ENCODE measurements around the gene ITSN2.
"Not testable (repeated sequence)": the region's sequence is repeated elsewhere in the genome, so short reads cannot be mapped to it uniquely, and the experiment has no call there.

ITSN2 gene

GRCh38 chr2:24360050-24360962 is at the start of gene ITSN2:
Gene ITSN2 (minus strand): TSS chr2:24360536. CDS start chr2:24328082, 32,454 bp downstream.
- H3K27ac ChIP-seq, result peak within 1 kb of the TSS; percentile 96 to 99
- no peak for TF ChIP-seq CTCF (IDR thresholded peaks at IDR 0.05)
- peak; percentile 89 for DNase-seq (ENCODE audit: low spot score)
- peak within 1 kb of the TSS; percentile 100 for H3K4me3 ChIP-seq

GRCh38 chr2:24409171-24409570 is 48.8 kb upstream of the ITSN2 start:
- no peak for DNase-seq (ENCODE audit: low spot score)
- Histone ChIP-seq H3K4me3 (no peak overlapping the region), H3K27ac (no peak overlapping the region)
- TF ChIP-seq CTCF (IDR thresholded peaks at IDR 0.05), result no peak

DNA sequence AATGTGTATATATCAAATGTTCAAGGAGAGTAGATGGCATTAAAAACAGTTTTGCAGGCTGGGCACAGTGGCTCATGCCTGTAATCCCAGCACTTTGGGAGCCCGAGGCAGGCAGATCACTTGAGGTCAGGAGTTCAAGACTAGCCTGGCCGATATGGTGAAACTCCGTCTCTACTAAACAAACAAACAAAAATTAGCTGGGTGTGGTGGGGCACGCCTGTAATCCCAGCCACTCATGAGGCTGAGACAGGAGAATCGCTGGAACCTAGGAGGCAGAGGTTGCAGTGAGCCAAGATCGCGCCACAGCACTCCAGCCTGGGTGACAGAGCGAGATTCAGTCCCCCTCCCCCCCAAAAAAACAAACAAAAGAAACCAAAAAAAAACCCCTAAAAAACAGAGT is 48.4 kb upstream of the ITSN2 start:
- H3K27ac ChIP-seq; DNase-seq (ENCODE audit: low spot score): not testable (repeated sequence)

GRCh38 chr2:24404491-24404921 is 44.2 kb upstream of the ITSN2 start:
- H3K4me3 ChIP-seq, result no peak overlapping the region
- no peak overlapping the region for H3K27ac ChIP-seq
- no peak for TF ChIP-seq CTCF (IDR thresholded peaks at IDR 0.05)
- no peak for DNase-seq (ENCODE audit: low spot score)

More for the DNA sequence above, 48.4 kb upstream of the ITSN2 start:
- H3K4me3 ChIP-seq, result not testable (repeated sequence)

GRCh38 chr2:24403832-24404212 is 43.5 kb upstream of the ITSN2 start:
- TF ChIP-seq CTCF (IDR thresholded peaks at IDR 0.05), result no peak
- no peak for DNase-seq (ENCODE audit: low spot score)

DNA sequence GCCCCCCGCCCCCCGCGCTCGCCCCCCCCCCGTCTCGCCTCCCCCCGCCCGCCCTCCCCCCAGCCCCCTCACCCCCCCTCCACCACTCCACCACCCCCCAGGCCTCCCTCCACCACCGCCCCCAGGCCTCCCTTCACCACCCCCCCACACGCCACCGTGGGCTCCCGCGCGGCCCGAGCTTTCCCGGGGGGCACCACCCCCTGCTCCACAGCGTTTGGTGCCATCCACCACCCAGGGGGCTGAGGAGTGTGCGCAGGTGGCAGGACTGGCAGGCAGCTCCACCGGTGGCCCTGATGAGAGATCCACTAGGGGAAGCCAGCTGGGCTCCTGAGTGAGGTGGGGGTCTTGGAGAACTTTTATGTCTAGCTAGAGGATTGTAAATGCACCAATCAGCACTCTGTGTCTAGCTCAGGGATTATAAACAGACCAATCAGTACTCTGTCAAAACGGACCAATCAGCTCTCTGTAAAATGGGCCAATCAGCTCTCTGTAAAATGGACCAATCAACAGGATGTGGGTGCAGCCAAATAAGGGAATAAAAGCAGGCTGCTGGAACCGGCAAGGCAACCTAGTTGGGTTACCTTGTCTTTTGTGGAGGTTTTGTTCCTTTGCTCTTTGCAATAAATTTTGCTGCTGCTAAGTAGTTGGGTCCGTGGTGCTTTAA is 43.0 kb upstream of the ITSN2 start:
- Histone ChIP-seq H3K4me3 (peak overlapping the region; percentile 66), H3K27ac (no peak overlapping the region)
- no peak for DNase-seq (ENCODE audit: low spot score)
- no peak for TF ChIP-seq CTCF (IDR thresholded peaks at IDR 0.05)

More at GRCh38 chr2:24403832-24404212, 43.5 kb upstream of the ITSN2 start:
- no peak overlapping the region for H3K27ac ChIP-seq
- no peak overlapping the region for H3K4me3 ChIP-seq

DNA sequence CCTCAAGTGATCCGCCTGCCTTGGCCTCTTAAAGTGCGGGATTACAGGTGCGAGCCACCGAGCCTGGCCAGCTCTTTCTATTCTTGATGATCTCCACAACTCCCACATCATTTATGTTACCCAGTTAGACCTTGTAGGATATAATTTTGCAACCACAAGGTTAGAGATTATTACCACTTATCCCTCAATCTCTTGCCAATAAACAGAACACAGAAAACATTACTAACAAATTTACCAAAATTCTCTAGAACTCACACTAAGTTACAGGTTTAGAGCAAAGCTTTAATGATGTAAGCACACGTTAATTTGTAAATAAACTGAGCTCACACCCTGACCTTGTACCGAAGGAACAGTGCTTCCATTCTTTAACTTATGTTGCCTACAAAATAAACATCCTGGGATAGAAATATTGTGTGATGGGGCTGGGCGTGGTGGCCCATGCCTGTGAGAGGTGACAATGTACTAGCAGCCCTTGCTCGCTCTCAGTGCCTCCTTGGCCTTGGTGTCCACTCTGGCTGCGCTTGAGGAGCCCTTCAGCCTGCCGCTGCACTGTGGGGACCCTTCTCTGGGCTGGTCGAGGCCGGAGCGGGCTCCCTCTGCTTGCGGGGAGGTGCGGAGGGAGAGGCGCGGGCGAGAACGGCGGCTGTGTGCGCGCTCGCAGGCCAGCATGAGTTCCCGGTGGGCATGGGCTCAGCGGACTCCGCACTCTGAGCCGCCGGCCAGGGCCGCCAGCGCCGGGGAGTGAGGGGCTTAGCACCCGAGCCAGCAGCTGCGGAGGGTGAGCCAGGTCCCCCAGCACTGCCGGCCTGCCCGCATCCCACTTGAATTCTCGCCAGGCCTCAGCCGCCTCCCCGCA is 42.1 kb upstream of the ITSN2 start:
- Histone ChIP-seq H3K4me3 (peak overlapping the region; percentile 66), H3K27ac (no peak overlapping the region)
- no peak for TF ChIP-seq CTCF (IDR thresholded peaks at IDR 0.05)
- no peak for DNase-seq (ENCODE audit: low spot score)
